ENCODE results near the gene ATE1. TPM values are rescaled to one million over a fixed set of nuclear protein-coding genes. Genes with fewer than 3 reads are reported as not detected.

ATE1 gene
- total RNA-seq, 1 donor from 2014 or later: 21.9 TPM

DNA sequence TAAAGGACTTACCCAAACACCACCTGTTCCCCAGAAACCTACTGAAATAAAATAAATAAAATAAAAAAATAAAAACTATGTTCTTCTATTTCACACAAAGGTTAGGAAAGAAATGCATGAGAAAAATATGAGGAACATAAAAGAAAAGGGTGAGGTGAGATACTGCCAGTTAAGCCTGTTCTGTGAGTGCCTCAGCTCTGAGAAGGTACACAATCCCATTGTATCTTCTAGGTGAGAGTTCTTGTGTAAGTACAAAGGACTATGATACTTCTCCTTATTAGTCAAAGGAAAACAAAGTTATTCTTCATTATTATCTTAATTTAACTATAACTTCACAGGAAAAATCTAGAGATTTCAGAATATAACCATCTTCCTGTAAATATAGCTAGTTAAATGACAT is 86.0 kb downstream of the ATE1 start:
- no peak for DNase-seq (ENCODE audit: extremely low spot score in 2 of 2)
- Histone ChIP-seq H3K27me3 (no peaks in the 10 kb centered on the region), H3K9me3 (no peaks in the 10 kb centered on the region), H3K27ac (no peak overlapping the region), H3K36me3 (peaks cover 0 to 4% of the 10 kb centered on the region in 2 donors), H3K4me1 (no peaks in the 10 kb centered on the region), H3K4me3 (no peak overlapping the region)
- intact Hi-C loops (cut with DNase I): no loop called here
- TF ChIP-seq POLR2AphosphoS5 (IDR thresholded peaks at IDR 0.05; ENCODE audit: insufficient read depth in 1 of 2, low read depth in 1 of 2): no peak
- no peak for TF ChIP-seq POLR2A (IDR thresholded peaks at IDR 0.05)
- TF ChIP-seq, protein P1, sequence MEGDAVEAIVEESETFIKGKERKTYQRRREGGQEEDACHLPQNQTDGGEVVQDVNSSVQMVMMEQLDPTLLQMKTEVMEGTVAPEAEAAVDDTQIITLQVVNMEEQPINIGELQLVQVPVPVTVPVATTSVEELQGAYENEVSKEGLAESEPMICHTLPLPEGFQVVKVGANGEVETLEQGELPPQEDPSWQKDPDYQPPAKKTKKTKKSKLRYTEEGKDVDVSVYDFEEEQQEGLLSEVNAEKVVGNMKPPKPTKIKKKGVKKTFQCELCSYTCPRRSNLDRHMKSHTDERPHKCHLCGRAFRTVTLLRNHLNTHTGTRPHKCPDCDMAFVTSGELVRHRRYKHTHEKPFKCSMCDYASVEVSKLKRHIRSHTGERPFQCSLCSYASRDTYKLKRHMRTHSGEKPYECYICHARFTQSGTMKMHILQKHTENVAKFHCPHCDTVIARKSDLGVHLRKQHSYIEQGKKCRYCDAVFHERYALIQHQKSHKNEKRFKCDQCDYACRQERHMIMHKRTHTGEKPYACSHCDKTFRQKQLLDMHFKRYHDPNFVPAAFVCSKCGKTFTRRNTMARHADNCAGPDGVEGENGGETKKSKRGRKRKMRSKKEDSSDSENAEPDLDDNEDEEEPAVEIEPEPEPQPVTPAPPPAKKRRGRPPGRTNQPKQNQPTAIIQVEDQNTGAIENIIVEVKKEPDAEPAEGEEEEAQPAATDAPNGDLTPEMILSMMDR (IDR thresholded peaks at IDR 0.05): no peak

DNA sequence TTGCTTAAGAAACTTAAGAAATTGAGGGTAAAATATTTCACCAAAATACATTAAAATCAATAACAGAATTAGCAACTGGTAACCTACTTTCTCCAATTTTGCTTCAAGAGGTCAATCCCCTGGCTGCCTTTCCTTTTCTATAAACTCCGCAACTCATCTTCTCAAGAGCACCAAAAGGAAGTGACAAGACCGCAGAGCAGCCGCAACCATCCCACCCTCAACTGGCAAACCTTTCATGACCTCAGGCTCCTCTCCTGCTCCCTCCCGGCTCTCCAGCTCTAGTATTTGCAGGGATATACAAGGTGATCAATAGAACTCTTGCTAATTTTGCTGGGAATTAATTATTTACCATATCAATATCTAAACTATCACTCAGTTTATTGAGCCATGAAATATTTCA is 88.9 kb downstream of the ATE1 start:
- no peak for DNase-seq (ENCODE audit: extremely low spot score in 2 of 2)
- TF ChIP-seq, protein P1 (IDR thresholded peaks at IDR 0.05): no peak
- TF ChIP-seq POLR2AphosphoS5 (IDR thresholded peaks at IDR 0.05; ENCODE audit: insufficient read depth in 1 of 2, low read depth in 1 of 2): no peak
- no peak for TF ChIP-seq POLR2A (IDR thresholded peaks at IDR 0.05)
- Histone ChIP-seq H3K27ac (no peak overlapping the region), H3K4me1 (no peaks in the 10 kb centered on the region), H3K9me3 (no peaks in the 10 kb centered on the region), H3K27me3 (no peaks in the 10 kb centered on the region), H3K36me3 (peaks cover 0 to 12% of the 10 kb centered on the region in 2 donors), H3K4me3 (no peak overlapping the region)
- intact Hi-C loops (cut with DNase I): no loop called here

DNA sequence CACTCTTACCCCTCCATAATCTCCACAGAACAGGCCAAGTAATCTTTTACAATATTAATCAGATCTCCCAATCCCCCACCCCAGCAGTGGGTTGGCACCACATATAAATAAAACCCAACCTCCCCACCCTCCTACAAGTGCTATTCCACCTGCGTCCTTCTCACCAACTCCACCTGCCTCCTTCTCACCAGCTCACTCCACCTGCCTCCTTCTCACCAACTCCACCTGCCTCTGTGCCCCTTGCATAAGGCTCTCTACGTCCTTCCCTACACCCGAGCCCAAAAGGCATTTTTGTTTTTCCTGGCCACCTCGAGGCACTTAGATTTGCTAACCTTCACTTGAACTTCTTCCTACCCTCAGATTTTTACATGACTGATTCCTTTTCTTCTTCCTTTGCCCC is 89.7 kb downstream of the ATE1 start:
- Histone ChIP-seq H3K4me1 (no peaks in the 10 kb centered on the region), H3K27me3 (no peaks in the 10 kb centered on the region), H3K9me3 (no peaks in the 10 kb centered on the region), H3K4me3 (no peak overlapping the region), H3K27ac (no peak overlapping the region), H3K36me3 (peaks cover 0 to 12% of the 10 kb centered on the region in 2 donors)
- TF ChIP-seq, protein P1 (IDR thresholded peaks at IDR 0.05): no peak
- TF ChIP-seq POLR2AphosphoS5 (IDR thresholded peaks at IDR 0.05; ENCODE audit: insufficient read depth in 1 of 2, low read depth in 1 of 2): no peak
- TF ChIP-seq POLR2A (IDR thresholded peaks at IDR 0.05): no peak
- intact Hi-C loops (cut with DNase I): no loop called here
- no peak for DNase-seq (ENCODE audit: extremely low spot score in 2 of 2)

DNA sequence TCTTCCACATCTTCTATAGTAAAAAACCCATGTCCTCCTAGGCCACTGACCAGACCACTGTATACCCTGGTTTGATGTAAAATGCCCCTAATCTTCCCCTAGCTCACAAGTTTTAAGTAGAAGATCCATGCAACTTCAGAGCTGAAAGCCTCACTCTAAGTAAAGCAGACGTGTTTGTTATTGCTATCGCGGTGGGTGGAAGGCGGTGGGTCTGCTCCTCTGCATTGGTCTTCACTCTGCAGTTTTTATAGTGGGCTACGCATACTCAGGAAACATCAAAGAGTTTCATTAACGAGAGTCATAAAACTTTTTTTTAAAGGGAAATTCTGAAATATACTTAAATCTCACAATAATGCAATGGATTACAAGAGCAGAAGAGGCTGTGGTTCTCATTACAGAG is 91.7 kb downstream of the ATE1 start:
- H3K4me3 ChIP-seq: no peak overlapping the region
- no peak for DNase-seq (ENCODE audit: extremely low spot score in 2 of 2)
- H3K9me3 ChIP-seq: no peaks in the 10 kb centered on the region
- H3K36me3 ChIP-seq: peaks cover 0 to 12% of the 10 kb centered on the region in 2 donors
- TF ChIP-seq POLR2AphosphoS5 (IDR thresholded peaks at IDR 0.05; ENCODE audit: insufficient read depth in 1 of 2, low read depth in 1 of 2) (no peak), POLR2A (IDR thresholded peaks at IDR 0.05) (no peak)
- TF ChIP-seq, protein P1 (IDR thresholded peaks at IDR 0.05): no peak
- no peak overlapping the region for H3K27ac ChIP-seq
- intact Hi-C loops (cut with DNase I): no loop called here
- no peaks in the 10 kb centered on the region for H3K27me3 ChIP-seq
- H3K4me1 ChIP-seq: no peaks in the 10 kb centered on the region

DNA sequence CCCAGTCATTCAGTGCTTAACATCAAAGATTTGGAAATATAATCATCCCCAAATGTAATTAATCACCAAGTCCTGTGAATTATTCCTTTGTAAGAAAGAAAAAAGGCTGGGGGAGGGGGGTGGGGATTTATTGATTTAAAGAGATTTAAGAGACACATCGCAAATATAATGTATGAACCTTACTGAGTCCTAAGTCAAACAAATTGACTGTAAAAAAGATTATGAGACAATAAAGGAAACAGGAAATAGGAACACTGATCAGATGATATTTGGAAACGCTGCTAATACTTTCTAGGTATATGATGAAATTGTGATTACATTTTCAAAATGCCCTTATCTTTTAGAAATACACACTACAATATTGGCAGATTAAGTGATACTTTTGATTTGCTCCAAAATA is 92.5 kb downstream of the ATE1 start:
- no peaks in the 10 kb centered on the region for H3K4me1 ChIP-seq
- no peak for DNase-seq (ENCODE audit: extremely low spot score in 2 of 2)
- H3K4me3 ChIP-seq: no peak overlapping the region
- intact Hi-C loops (cut with DNase I): no loop called here
- H3K27ac ChIP-seq: no peak overlapping the region
- no peaks in the 10 kb centered on the region for H3K9me3 ChIP-seq
- TF ChIP-seq POLR2AphosphoS5 (IDR thresholded peaks at IDR 0.05; ENCODE audit: insufficient read depth in 1 of 2, low read depth in 1 of 2): no peak
- TF ChIP-seq, protein P1 (IDR thresholded peaks at IDR 0.05): no peak
- TF ChIP-seq POLR2A (IDR thresholded peaks at IDR 0.05): no peak
- peaks cover 0 to 12% of the 10 kb centered on the region in 2 donors for H3K36me3 ChIP-seq
- H3K27me3 ChIP-seq: no peaks in the 10 kb centered on the region

Data from vagina (tissue), 2 donors.